NCI-H1930 (cell line): Measurements from ENCODE around the gene MRPL43.
"Not testable (repeated sequence)": the region's sequence is repeated elsewhere in the genome, so short reads cannot be mapped to it uniquely, and the experiment has no call there.

Experiments
- DNase-seq, 2 experiments: peaks; one replicate each; lab custom pipeline; 2025; lab: John Stamatoyannopoulos, UW

The MRPL43 gene

DNA sequence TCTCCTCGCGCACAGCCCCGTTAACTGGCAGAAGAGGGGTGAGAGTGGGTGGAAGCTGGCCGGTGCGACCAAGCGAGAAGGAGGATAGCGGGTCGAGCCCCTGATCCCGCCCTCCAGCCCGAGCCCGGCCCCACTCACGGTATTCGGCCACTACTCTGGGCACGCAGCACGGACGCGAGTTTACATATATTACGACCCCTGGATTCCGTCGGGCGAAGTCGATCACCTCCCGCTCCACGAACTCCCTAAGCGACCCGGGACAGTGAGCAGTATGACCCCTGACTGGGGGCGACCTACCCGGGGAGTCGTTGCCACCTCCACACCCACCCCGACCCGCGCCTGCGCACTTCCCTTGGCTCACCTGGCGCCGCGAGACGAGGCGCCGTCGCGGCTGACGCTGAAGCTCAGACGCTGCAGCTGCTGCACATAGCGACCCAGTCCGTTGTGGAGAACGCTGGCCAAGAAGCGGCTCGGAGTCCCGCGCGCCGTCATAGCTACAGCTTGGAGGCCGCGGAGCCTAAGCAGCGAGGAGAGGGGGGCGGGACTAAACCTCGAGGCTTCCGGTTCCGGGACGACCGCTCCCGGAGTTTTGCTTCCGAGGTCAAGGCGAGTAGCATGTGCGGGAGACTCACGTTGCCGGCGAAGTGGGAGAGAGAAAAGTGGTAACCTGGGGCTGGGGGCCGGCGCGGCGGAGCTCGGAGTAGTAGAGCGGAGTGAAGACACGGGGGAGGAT is at the start of gene MRPL43, which contains the start of gene TWNK:
TSS of gene MRPL43 (minus strand) at position 546 of the 733 bp plus-strand sequence. CDS start at position 492, 54 bp downstream.
TSS of gene TWNK (plus strand) at position 592 of the 733 bp plus-strand sequence. CDS start 668 bp downstream, outside the sequence.
- DNase-seq = peak; percentile 47 to 67

DNA sequence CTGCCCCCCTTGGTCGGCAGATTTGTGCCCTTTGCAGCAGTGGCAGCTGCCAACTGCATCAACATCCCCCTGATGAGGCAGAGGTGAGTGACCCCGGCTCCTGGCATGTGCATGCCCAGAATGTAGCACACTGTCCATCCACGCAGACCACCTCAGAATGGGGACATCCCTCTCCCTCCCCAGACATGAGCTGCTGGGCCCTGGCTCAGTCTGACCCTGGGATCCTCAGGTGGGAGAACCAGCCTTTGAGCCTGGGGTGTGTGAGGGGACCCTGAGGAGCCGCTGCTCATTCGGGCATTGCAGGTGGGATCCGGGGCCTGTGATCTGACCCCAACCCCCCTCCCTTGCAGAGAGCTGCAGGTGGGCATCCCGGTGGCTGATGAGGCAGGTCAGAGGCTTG is 49.4 kb upstream of the MRPL43 start:
- DNase-seq = no peak

DNA sequence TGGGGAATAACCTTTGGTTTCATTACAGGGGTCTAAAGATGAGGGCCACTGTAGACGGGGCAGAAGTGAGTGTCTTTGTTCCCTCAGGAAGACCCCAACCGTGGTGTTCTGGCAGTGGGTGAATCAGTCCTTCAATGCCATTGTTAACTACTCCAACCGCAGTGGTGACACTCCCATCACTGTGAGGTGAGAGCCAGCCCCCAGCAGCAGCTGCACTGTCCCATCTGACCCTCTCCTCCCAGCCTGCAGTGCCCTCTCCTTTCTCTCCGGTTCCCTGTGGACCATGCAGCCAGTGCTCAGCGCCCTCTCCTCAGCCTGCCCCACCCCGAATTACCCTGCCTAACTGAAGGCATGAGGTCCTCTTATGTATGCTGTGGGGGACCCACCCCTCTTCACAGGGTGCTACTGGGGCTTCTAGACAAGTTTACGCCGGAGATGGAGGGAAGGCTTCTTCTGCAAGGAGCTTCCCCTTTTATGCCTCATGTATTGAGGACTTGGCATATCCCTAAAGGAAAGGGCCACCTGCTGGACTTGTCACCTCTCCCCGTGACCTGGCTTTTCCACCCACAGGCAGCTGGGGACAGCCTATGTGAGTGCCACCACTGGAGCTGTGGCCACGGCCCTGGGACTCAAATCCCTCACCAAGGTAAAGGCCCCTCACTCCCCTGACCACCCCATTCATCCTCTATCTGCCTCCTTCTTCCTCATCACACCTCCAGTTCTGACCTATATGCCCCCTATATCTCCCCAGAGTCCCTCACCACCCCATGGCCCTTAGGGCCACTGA is 48.8 kb upstream of the MRPL43 start:
- no peak for DNase-seq

DNA sequence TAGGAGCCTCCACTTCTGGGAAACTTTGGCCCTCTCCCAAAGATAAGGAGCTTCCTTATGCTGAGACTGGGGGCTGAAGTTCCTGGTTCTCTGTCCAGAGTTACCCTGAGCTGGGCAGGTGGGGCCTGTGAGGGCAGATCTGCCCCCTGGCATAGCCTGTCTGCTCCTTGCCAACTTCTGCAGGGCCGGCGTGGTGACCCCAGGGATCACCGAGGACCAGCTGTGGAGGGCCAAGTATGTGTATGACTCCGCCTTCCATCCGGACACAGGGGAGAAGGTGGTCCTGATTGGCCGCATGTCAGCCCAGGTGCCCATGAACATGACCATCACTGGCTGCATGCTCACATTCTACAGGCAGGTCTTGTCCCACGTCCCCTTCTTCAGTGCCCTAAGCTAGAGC is 48.0 kb upstream of the MRPL43 start:
- DNase-seq = no peak

DNA sequence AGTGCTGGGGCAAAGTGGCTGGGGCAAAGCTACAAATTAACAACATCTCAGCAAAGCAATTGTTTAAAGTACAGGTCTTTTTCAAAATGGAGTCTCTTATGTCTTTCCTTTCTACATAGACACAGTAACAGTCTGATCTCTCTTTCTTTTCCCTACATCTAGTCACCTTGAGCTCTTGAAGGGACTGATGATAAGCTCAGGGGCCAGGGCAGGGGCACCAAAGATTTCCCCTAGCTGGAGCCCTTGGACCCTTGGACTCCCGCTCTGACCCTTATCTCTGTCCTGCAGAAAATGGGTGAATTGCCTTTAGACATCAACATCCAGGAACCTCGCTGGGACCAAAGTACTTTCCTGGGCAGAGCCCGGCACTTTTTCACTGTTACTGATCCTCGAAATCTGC is 47.1 kb upstream of the MRPL43 start:
- not testable (repeated sequence) for DNase-seq

DNA sequence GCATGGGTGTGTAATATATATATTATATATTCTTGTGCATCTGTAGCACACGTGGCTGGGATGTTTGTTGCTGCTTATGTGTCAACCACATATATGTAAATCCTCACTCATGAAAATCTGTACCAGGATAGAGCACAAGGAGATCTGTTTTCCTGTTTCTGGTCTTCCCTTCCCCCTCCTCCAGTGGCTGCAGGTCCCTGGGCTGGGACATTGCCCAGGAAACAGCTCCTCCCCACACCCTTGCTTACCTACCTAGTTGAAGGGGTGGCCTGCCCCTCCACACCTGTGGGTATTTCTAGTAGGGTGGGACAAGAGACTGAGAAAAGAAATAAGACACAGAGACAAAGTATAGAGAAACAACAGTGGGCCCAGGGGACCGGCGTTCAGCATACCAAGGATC is 46.0 kb upstream of the MRPL43 start:
- DNase-seq = no peak

DNA sequence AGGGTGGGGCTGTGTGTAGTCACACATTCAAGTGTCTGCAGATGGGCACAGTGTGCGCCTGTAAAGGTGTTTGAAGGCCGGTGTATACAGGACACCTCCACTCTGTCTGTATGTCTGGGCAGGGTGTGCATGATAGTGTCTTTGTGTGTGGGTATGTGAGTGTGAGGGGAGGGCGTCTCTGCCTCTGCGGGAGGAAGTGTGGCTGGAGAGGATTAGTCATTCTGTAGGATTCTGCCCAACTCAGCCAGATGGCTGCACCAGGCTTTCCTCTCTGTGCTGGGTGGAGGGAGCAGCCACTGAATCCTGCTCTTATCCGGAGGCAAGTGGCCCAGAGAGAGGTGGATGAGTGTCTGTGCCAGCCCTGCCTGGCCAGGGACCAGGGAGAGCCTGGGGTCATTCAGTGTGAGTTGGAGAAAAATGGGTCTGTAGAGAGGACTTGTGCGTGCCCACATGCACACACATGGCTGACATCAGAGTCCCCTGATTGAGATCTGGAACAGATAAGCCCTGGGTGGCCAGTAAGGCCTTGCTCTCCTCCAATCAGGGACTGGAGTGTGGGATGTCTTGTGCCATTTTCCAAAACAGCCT is 45.4 kb upstream of the MRPL43 start:
- DNase-seq = no peak

DNA sequence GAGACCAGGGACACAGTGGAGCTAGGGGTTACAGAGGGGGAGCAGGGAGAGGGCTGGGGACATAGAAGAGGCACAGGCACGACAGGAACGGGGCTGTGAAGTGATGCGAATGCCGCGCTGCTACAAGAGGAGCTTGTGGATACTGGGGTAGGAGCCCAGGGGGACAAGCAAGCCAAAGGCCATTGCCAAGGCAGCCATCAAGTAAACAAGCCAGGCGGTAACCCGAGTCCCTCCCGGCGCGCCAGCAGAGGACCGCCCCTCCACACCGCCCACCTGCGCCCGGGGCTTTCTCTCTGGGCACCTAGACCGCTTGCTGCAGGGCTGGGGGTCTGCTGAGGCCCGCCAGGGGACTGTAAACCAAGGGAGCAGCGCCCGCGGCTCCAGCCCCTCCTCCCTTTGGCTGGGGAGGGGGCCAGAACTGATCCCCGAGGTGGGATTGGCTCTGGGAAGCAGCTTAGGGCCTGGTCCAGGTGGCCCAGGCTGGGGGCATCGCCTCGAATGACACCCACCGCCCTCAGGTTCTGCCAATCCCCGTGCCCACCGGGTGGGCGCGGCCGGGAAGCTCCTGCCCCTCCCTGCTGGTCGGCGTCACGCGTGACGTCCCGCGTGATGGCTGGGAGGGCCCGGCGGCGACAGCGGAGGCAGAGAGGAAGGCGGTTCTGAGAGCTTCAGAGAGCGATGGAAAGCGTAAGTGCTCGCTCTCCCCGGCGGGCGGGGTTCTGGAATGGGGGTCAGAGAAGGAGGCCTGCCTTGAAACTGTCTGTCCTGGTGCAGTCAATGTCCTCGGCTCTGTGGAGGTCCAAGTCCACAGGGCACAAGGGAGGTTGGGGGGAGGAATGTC is 44.7 kb upstream of the MRPL43 start:
- peak; percentile 25 to 51 for DNase-seq

DNA sequence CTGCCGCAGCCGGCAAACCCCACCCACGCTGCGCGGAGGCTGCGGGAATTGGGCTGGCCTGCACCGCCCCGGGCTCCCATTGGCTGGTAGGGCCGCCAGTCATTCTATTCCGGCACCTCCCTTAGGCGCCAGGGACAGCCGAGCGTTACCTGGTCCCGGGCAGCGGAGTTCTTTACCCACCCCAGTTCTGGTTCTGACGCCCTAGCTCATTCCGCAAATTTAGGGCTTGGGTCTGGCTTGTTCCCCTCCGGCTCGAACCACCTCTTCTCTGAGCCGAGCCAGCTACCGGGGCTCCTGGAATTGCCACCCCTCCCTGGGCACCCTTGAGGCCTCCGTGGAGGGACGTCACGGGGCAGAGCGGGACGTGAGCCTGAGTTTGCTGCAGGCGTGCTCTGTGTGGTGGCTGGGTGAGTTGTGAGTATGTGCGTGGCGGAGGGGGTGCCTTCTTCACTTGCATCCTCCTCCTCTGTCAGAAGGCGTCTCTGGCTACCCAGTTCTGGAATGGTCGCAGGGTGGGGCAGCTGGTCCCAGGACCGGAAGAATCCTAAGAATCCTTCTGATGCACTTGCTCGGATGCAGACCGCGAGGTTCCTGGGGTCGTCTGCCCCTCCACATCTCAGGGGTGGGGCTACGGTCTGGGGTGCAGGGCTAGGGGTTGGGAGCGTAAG is 44.0 kb upstream of the MRPL43 start, which contains the start of the genes PDZD7 and SFXN3:
TSS of gene PDZD7 (minus strand) at position 2 of the 668 bp plus-strand sequence. CDS start 910 bp downstream, outside the sequence.
TSS of gene SFXN3 (plus strand) at position 107 of the 668 bp plus-strand sequence. CDS start 3,461 bp downstream, outside the sequence.
- peak; percentile 64 to 80 for DNase-seq

DNA sequence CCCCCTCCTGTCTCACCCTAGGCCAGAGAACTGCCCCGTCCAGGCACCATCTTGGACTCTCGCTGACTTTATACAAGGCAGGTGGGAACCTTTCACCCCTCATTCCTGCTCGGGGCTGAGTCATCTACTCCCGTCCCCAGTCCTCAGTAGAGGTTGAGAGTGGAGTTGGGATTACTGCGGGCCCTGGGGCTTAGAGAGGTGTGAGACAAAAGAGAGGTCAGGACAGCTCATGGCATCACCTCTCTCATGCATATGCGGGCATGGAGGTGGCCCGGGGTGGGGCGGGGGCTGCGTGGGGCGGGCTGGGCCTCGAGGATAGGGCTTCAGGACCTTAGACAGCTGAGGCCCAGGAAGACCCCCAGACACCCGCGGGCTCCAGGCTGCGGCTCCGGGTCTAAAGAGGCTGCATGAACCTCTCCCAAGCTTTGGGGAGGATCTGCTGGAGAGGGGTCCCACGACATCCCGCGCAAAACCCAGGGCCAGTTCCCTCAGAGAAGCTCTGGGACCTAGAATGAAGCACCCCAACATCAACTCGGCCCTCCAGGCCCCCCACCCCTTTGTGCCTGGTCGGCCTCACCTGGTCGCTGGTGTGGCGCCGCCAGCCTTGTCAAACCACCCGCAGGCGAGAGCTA is 43.3 kb upstream of the MRPL43 start:
- DNase-seq = no peak

DNA sequence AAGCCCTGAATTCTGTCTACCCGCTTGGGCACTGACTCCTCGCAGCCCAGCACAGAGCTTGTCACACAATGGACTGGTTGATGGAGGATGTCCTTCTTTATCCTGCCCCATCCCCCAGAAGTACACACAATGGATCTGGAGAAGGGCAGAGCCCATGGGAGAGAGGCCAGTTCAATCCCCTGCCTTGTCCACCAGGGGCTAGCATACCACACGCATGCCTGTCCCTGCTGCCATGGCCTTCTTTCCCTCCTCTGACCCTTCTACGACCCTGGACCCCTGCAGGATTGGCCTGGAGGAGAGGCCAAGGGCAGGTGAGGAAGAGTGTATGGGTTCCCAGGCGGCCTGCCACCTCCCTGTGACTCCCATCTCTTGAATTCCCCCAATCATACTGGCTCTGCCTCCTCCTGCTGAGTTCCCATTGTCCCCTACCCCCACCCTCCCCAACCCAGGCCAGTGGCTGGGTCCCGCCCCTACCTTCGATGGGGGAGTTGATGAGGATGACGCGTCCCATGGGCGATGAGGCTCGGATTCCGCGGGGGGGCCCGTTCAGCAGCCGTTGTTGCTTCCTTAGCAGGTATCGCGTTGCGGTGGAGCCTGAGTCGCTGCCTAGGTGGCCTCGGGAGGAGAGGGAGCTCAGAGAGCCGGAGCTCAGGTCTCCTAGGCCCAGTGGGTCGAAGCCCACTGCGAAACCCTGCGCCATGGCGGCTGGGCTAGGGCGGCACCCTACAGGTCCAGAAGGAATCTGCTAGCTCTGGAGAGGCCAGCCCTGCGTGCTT is 42.4 kb upstream of the MRPL43 start:
- DNase-seq = no peak

DNA sequence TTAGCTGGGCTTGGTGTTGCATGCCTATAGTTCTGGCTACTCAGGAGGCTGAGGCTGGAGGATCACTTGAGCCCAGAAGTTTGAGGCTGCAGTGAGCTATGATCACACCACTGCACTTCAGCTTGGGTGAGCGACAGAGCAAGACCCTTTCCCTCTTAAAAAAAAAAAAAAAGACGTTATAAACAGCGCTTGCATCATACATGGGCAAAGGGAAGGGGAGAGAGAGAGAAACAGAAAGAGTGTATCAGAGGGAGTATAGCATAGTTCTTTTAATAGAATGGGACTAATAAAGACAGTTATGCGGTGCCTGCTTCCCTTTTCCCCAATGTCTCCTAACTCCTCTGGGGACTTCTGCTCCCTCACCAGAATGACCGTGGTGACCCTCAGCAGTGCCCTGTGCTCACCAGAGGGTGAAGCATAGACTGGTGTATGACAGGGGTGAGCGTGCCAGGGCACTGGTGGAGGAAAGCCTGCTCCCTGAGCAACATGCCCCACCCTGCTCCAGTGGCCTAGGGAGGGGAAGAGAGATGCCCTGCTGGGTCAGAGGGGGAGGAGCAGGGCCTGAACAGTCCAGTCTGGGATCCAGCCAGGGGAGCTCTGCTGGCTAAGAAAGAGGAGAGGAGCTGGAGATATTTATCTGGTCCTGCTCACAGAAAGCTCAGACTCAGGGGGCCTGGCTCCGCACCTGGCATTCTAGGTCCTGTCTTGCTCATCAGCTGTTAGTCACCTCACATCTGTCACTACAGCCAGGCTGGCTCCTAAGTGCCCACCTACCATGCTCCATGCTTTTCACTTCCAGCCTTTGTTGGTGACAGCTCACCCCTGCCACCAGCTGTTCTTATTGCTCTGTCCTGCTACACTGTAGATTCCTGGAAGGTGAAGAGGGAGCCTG is 41.4 kb upstream of the MRPL43 start:
- DNase-seq = no peak

DNA sequence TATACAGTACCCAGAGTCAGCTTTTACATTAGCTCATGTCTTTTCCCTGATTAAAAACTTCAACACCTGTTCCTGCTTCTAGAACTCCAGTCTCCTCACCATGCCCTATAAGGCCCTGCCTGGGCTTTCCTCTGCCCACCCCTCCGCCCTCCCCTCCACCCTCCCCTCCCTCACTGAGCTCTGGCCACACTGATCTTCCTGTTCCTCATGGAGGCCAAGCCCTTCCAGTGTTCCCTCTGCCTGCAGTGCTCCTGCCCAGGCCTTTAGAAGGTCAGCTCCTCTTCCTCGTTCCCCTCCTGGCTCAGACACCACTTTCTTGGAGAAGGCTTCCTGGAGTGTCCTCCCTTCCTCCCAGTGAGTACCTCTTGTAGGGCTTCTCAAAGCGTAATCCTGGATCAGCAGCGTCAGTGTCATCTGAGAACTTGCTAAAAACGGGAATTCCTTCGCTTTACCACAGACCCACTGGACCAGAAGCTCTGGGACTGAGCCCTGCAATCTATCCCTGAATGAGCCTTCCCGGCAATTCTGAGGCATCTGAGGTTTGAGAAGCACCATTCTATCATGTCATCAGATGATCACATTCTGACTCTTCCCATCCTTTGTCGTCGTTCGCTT is 39.9 kb upstream of the MRPL43 start:
- no peak for DNase-seq

DNA sequence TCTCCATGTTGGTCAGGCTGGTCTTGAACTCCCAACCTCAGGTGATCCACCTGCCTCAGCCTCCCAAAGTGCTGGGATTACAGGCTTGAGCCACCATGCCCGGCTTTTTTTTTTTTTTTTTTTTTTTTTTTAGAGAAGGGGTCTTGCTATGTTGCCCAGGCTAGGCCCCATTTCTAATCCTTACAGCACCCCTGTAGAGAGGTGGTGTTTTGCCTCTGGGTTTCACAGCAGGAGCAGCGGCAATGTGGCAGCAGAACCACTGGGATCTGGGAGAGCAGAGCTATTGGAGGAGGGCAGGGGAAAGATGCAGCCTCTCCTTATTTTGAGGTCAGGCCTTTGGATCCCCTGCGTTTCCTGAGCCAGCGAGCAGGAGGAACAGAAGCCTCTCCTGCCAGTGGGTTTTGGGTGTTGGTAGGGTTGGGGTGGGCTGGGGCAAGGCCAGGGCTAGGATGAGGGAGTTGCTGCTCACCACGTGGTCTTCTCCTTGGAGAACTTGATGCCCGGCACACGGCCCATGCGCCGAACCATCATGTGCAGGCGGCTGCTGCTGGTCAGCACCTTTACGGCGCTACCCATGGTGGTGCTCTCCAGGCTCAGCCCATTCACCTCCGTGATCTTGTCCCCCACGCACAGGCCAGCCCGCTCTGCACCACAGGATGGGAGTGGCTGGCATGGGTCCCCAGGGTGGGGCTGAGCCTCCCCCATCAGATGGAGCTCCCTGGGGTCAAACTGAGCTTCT is 35.8 kb upstream of the MRPL43 start:
- DNase-seq = no peak

DNA sequence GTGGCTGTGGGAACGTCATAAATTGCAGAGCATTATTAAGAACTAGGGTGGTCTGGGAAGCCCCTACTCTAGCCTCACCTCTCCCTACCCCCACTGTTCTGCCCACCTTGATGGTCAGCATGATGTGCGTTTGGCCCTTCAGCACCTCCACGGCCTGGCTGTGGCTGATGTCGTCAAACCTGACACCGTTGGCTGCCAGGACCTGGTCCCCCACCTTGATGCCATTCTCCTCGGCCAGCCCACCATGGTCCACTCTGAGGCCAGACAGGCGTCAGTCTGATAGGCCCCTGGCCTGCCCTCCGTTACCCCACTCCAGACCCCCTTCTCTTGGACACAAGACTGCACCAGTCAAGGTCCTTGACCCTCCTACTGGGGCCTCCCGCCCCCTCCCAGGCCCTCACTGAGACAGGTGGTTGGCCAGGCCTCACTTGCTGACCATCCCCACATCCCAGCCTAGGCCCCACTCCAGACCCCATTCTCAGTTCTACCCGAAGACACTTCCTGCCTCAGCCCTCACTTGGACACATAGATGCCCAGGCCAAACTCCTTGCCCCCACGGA is 34.5 kb upstream of the MRPL43 start:
- no peak for DNase-seq

DNA sequence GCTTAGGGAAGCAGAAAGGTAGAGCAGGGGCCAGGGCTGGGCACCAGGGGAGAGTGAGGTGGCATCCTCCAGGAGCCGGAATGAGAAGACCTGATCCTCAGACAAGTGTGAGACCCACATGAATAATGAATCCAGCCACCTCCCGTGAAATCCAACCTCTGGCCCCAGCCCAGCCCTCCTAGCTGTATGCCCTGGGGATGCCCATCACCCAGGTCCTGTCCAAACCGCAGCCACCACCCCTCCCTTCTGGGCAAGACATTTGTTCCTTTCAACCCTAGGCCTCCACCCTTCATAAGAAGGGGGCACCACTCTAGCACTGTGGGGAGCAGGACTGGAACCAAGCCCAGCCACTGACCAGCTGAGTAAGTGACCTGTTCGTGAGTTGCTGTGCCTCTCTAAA is 33.9 kb upstream of the MRPL43 start:
- no peak for DNase-seq

DNA sequence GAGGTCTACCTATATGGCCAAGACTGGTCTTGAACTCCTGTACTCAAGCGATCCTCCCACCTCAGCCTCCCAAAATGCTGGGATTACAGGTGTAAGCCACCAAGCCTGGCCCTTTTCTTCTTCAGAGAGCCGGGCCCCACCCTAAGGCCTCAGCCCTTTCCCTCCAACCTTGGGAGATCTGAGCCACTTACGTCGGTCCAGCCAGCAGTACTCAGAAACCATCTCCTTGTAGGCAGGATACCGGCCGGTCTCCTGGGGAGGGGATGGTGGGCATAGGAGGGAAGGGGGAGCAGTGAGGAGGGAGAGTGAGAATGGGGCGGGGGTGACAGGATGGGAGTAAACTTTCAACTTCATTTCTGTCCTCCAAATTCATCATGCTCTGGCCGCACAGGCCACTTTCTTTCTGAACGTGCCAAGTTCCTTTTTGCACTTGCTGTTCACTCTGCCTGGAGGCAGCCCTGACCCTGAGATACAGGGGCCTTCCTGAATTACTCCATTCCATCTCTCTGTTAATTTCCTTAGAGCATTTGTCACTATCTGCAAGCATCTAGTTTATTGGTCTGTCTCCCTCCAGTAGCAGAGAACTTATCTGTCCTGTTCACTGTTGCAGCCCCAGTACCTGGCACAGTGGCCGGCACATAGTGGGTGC is 33.3 kb upstream of the MRPL43 start:
- no peak for DNase-seq
